ENCODE data around the gene ATP2A1. TPM values are rescaled to one million over a fixed set of nuclear protein-coding genes. Genes with fewer than 3 reads are reported as not detected.
"Not testable (repeated sequence)": the region's sequence is repeated elsewhere in the genome, so short reads cannot be mapped to it uniquely, and the experiment has no call there.

The ATP2A1 gene
- total RNA-seq, 1 donor from 2014 or later = 1.4 TPM

GRCh38 chr16:28858421-28858820 lies 19.9 kb upstream of the ATP2A1 start:
- DNase-seq (ENCODE audit: low spot score) = no peak
- no peak for ATAC-seq

GRCh38 chr16:28859326-28859725 lies 19.0 kb upstream of the ATP2A1 start:
- ATAC-seq = no peak
- no peak for DNase-seq (ENCODE audit: low spot score)

- DNase-seq (ENCODE audit: low spot score) = no peak
- ATAC-seq = peak; percentile 4
Observed at GRCh38 chr16:28863929-28864793, 14.1 kb upstream of the ATP2A1 start.

GRCh38 chr16:28865001-28865688 lies 13.1 kb upstream of the ATP2A1 start:
- DNase-seq (ENCODE audit: low spot score) (no peak), ATAC-seq (no peak)

GRCh38 chr16:28865722-28866453 lies 12.4 kb upstream of the ATP2A1 start:
- no peak for DNase-seq (ENCODE audit: low spot score)
- no peak for ATAC-seq

- DNase-seq (ENCODE audit: low spot score) (no peak), ATAC-seq (no peak)
Observed at GRCh38 chr16:28866454-28866804, 11.9 kb upstream of the ATP2A1 start.

GRCh38 chr16:28867241-28867640 lies 11.0 kb upstream of the ATP2A1 start:
- DNase-seq (ENCODE audit: low spot score) = no peak
- ATAC-seq = no peak

- not testable (repeated sequence) for DNase-seq (ENCODE audit: low spot score); ATAC-seq
Observed at GRCh38 chr16:28867646-28868045, 10.6 kb upstream of the ATP2A1 start.

GRCh38 chr16:28869201-28869600 lies 9.1 kb upstream of the ATP2A1 start:
- no peak for ATAC-seq
- no peak for DNase-seq (ENCODE audit: low spot score)

- DNase-seq (ENCODE audit: low spot score) (no peak), ATAC-seq (no peak)
Observed at GRCh38 chr16:28872952-28873351, 5.3 kb upstream of the ATP2A1 start.

GRCh38 chr16:28873543-28874201 lies 4.6 kb upstream of the ATP2A1 start:
- ATAC-seq = peak; percentile 64
- no peak for DNase-seq (ENCODE audit: low spot score)

GRCh38 chr16:28874406-28874805 lies 3.9 kb upstream of the ATP2A1 start:
- DNase-seq (ENCODE audit: low spot score) (no peak), ATAC-seq (no peak)

- ATAC-seq = no peak
- no peak for DNase-seq (ENCODE audit: low spot score)
Observed at GRCh38 chr16:28875134-28876018, 2.9 kb upstream of the ATP2A1 start.

- DNase-seq (ENCODE audit: low spot score) (no peak), ATAC-seq (no peak)
Observed at GRCh38 chr16:28876019-28876659, 2.1 kb upstream of the ATP2A1 start.

GRCh38 chr16:28876973-28877654 lies 1.2 kb upstream of the ATP2A1 start:
- ATAC-seq (no peak), DNase-seq (ENCODE audit: low spot score) (no peak)

- DNase-seq (ENCODE audit: low spot score) = no peak
- no peak for ATAC-seq
Observed at GRCh38 chr16:28877655-28878000, 660 bp upstream of the ATP2A1 start.

GRCh38 chr16:28879261-28879840 lies 1.1 kb downstream of the ATP2A1 start:
- DNase-seq (ENCODE audit: low spot score) = no peak

GRCh38 chr16:28879841-28880588 lies 1.7 kb downstream of the ATP2A1 start:
- peak; percentile 91 for ATAC-seq
- DNase-seq (ENCODE audit: low spot score) = peak; percentile 77

More at GRCh38 chr16:28879261-28879840, 1.1 kb downstream of the ATP2A1 start:
- peak; percentile 53 for ATAC-seq
